Right ventricle myocardium superior (tissue), 1 donor: ENCODE results near the gene TRIAP1. TPM values are rescaled to one million over a fixed set of nuclear protein-coding genes. Genes with fewer than 3 reads are reported as not detected.
"Not testable (repeated sequence)": the region's sequence is repeated elsewhere in the genome, so short reads cannot be mapped to it uniquely, and the experiment has no call there.

Experiments used
- ATAC-seq: fragments of 200-7000 bp; cut with Tn5 transposase; one replicate; pipeline ENCODE4 v1.9.1; 2020; ENCODE audit warnings: mild to moderate bottlenecking; ENCODE audit not compliant: poor library complexity
- DNase-seq: peaks from one replicate; pipeline ENCODE4 v3.0.0-alpha.2; 2020
- intact Hi-C: fragments of 100-400 bp; cut with DNase I; formaldehyde crosslinking; loops from one replicate; pipeline ENCODE4 v1.11.2; 2022
- long read RNA-seq: library from polyadenylated mRNA; unstranded; transcript quantifications from one replicate; pipeline ENCODE4 v2.0.0, GENCODE V29; 2021
- total RNA-seq: library from RNA; stranded (reverse); fragmentation: NEBNext Ultra II Directional; extraction: Animal tissue kit (Norgen Biotek cat#: 25700); gene quantifications from one replicate; pipeline ENCODE4 v1.2.1, GENCODE V29; 2021
- donor health status: DM: no; HTN: yes; CAD: no; lungs with severe emphysema.

TRIAP1 gene
- 15.1 TPM for total RNA-seq
- long read RNA-seq, transcript TRIAP1-202 (2 exons, 1,182 nt) = major isoform, 7 of 11 reads
- long read RNA-seq, partial matches to known transcripts = 0 of 11 reads
- long read RNA-seq, other reads (novel, unspliced or antisense) = 1 of 11 reads

DNA sequence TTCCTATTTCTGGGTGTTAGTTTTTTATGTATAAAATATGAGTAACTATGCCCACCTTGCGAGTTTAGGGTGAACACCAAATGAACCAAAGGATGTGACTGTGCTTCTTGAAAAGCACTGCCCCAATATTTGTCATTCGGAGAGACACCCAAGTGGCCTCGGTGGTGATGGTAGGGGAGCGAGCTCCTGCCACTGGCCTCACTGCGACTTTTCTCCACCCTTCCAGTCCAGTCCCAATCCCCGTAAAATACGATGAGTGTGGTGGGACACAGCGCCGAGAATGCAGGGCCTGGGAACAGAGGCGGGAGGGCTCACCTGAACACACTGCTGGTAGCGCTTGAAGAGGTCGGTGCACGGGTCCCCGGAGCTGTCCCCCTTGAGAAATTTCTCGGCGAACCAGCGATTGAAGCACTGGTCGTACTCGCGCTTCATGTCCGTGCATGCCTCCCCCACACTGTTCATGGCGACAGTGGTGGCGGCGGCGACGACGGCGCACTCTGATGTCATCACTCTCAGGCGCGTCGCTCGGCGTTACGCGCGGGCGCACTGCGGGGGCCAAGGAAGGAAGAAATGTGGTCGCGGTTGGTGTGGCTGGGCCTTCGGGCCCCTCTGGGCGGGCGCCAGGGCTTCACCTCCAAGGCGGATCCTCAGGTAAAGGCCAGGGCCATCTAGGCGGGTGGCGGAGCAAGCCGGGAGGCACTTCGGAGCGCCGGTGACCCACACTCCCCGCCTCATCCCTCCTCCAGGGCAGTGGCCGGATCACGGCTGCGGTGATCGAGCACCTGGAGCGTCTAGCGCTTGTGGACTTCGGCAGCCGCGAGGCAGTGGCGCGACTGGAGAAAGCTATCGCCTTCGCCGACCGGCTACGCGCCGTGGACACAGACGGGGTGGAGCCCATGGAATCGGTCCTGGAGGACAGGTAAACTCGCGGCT is at the start of gene TRIAP1, which contains the start of gene GATC:
TRIAP1 (minus strand) TSS at position 474 of the 933 bp plus-strand sequence; CDS start at position 462, 12 bp downstream.
GATC (plus strand) TSS at position 534 of the 933 bp plus-strand sequence; CDS start at position 571, 37 bp downstream.
- DNase-seq = peak; percentile 92
- peak; percentile 99 for ATAC-seq
- intact Hi-C loops = no loop called here

DNA sequence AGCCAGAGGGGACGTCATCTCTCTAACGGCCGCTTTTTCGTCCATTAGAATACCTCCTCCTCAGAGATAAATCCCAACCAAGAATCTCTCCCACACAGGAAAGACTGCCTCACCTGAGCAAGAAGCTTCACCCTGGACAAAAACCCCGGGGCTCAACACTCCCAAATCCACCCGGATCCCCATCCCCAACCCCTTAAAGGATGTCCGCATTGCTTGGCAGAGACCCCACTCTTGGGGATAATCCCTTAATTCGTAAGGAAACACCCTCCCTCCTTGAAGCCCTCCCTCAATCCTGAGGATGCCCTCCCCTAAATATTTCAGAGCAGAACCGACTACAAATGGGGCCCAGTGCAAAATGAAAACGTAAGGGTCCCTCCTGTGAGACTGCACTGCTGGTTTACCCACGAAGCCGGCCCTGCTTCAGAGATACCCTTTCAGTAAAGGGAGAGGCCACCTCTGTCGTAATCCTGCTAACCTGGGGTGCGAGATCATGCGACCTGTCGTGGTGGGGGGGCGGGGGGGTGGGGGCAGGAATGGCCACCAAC is 49.1 kb upstream of the TRIAP1 start:
- DNase-seq (no peak), ATAC-seq (no peak)
- intact Hi-C loops = no loop called here

DNA sequence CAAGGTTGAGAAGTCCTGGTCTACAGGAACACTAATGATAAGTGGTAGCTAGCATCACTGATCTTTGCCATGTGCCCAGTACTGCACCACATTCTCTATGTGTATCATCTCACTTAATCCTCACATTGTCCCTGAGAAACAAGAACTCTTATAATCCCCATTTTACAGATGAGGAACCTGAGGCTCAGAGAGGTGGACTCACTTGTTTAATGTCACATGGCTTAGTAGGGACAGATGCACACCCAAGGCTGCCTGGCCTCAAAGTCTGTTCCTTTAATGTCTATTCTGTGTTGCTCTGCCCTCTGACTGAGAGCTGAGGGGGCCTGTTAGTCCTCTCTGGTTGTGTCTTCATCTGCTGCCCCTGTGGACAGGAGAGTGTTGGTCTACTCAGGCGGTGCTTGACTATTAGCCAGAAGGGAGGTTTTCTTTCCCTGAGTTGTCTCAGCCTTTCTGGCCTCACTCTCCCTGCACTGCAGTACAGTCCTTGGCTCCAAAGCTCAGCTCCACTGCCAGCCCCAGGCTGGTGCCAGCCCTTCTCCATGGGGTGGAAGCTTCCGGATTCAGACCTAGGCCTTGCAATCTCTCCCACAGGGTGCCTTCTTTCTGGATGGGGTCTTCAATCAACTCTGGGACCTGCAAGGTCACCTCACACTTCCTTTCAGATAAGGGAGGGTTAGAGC is 44.8 kb upstream of the TRIAP1 start:
- ATAC-seq (no peak), DNase-seq (peak; percentile 66)
- intact Hi-C loops = no loop called here

DNA sequence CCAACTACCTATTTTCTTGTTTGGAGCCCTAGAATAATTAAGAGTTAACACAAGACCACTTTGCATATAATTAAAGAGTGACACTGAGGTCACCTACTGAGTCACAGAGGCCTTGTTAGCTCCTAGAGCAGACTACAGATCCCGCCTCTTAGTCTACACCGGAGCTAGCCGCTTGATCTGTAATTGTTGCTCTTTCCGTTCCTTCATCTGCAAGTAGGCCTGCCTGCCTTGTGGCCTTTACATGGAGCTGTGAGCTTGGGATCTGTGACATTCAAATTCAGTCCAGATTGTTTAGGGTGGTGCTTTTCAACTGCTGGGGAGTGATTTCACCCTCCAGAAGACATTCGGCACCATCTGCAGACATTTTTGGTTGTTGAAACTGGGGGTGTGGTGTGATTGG is 44.1 kb upstream of the TRIAP1 start:
- no peak for DNase-seq
- ATAC-seq = no peak
- intact Hi-C loops = no loop called here

DNA sequence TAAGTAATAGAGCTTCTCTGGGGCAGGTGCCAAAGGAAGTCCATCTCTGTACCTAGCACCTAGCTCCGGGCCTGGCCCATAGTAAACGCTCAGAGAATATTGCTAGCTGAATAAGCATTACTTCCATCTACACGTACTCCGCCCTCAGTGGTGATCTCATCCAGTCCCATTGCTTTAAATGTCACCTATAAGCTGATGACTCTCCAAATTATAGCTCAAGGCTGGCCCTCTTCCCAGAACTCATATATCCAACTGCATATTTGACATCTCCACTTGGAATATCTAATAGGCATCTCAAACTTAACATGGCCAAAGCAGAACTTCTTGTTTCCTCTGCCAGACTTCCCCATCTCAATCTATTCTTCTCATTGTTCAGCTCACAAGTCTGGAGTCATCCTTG is 42.8 kb upstream of the TRIAP1 start:
- intact Hi-C loops = no loop called here
- ATAC-seq = no peak
- DNase-seq = no peak

DNA sequence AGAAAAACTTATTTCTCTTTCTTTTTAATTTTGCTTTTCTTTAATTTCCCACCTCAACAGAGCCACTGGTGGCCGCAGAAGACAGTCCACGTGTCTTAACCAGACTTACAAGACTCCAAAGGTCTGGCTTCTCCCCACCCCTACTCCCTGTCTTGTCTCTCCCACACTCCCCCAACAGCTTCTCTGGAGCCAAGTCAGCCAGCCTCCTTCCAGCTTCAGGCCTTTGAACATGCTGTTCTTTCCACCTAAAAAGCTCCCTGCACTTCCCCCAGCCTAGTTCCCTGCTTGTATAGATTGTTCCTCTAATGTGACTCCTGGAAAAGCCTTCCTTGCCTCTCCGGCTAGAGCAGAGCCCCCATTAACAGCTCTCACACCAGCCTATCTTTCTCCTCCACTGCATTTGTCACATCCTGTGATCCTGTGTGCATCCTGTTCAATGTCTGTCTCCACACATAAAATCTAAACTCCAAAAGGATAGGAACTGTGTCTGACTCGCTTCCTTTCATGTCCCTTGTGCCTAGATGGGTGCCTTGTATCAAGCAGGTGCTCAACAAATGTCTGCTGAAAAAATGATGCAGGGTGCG is 42.0 kb upstream of the TRIAP1 start:
- intact Hi-C loops = no loop called here
- no peak for DNase-seq
- no peak for ATAC-seq

DNA sequence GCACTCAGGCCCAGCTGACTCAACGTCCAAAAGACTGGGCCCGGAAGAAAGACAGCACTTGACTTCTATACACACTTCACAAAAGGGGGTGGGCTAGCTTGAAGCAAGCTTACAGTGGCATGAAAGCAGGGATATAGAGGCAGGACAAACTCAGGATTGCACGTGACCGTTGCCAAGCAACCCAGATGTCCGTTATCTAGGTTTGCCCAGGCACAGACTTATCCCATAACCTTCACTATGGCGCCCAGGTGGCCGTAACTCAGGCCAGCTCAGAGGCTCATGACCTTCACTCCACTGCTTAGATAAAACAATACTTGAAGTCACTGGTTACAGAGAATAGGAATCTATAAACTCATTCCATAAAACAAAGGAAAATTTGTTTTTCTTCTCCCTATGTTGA is 41.4 kb upstream of the TRIAP1 start:
- DNase-seq, intact Hi-C loops, ATAC-seq: not testable (repeated sequence)

DNA sequence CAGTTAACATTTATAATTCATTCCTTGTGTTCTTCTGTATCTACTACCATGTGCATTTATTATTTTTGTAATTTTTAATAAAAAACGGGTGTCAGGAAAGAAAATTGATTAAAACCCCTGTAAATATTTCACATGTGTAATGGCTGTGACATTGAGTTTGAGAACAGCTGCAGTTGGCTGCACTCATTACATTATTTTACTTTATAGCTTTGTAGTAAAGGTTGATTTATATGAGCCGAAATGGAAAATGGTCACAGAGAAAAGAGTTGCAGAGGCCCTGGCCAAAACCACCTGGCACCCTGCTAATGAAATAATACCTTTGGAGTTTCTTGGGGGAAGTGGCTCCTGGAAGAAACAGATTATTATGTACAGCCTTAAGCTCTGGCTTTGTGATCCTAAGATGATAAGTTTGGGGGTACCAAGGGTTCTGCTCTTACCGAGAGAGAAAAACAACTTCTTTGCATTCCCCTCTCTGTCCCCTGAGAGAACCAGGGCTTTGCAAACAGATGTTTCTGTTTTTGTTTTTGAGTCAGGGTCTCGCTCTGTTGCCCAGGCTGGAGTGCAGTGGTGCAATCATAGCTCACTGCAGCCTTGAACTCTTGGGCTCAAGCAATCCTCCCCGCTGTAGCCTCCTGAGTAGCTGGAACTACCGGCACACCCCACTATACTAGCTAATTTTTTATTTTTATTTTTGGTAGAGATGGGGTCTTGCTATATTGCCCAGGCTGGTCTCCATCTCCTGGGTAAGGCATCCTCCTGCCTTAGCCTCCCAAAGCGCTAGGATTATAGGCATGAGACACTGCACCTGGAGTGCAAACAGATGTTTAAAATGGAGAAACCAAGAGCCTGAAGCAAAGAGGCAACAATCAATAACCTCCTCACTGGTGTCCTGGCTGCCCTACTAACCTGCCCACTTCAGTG is 40.0 kb upstream of the TRIAP1 start:
- intact Hi-C loops = no loop called here
- DNase-seq = no peak

DNA sequence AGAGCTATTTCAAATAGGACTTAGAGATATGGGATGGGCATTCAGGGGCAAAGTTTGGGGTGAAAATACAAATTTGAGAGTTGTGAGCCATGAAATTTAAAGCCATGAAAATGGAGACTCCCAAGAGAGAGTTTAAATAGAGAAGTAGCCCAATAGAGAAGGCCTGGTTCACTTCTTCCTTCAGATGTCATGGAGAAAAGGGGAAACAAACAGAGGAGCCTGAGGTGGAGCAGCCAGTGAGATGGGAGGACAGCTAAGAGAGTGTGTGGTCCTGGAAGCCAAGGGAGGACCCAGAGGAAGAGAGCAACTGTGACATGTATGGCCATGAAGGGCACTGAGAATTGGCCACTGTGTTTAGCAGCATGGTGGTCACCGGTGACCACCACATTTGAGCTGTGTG is 37.4 kb upstream of the TRIAP1 start:
- intact Hi-C loops = no loop called here
- DNase-seq (no peak), ATAC-seq (no peak)

More for the DNA sequence above, 40.0 kb upstream of the TRIAP1 start:
- no peak for ATAC-seq

DNA sequence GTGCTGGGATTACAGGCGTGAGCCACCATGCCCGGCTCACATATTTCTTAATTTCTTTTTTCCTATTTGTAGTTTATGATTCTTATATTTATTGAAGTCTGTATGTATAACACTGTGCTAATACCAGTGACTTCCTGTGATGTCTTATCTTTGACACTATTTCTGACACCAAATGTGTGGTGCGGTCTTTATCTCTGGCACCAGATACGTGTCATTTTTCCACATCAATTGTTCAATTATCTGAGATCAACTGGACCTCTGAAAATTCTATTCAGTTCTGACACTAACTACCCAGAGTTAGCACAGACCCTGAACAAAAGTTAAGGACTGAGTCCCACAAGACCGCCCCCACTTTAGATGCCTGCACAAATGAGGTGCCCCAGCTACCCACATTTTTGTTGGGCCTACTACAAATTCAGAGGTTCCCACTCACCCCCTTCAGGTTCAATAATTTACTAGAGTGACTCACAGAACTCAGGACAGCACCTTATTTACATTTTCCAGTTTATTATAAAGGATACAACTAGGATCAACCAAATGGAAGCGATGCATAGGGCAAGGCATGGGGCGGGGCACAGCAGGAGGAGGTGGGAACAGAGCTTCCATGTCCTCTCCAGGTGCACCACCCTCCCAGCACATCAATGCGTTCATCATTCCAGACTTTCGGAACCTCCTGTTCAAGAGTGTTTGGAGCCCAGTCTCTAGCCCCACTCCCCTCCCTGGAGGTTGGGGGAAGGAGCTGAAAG is 35.0 kb upstream of the TRIAP1 start:
- intact Hi-C loops = no loop called here
- no peak for ATAC-seq
- no peak for DNase-seq

DNA sequence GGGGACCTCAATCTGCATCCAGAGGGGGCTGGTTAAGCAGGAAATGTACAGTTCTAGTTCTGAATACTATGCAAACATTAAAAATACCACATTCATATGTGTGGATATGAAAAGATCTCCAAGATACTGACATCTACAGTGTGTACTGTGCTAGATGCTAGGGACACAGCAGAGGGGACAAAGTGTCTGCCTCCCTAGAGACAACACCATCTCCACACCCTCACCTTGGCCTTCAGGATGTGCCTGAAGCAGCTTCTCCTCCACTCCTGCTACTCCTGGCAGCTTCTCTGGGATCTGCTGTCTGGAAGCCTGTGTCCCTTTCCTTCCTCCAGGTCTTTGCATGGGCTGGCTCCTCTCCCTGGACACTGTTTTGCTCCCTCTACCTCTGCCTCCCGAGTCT is 34.0 kb upstream of the TRIAP1 start:
- intact Hi-C loops = no loop called here
- DNase-seq (no peak), ATAC-seq (no peak)

DNA sequence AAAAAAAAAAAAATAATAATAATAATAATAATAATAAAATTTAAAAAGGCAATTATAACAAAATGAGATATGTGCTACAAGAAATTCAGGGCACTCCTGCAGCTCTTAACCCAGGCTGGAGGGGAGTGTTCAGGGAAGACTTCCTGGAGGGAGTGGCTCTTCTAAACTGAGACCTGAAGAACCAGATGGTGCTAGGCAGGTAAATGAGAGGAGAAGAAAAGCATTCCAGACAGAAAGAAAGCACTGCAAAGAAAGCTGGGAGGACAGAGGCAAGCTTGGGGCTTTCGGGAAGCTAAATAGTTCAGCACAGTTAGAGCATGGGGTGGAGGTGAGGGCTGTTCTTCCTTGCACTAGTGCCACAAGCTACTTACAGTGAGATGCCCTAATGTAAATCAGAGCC is 33.3 kb upstream of the TRIAP1 start:
- intact Hi-C loops = no loop called here
- ATAC-seq = no peak
- no peak for DNase-seq

DNA sequence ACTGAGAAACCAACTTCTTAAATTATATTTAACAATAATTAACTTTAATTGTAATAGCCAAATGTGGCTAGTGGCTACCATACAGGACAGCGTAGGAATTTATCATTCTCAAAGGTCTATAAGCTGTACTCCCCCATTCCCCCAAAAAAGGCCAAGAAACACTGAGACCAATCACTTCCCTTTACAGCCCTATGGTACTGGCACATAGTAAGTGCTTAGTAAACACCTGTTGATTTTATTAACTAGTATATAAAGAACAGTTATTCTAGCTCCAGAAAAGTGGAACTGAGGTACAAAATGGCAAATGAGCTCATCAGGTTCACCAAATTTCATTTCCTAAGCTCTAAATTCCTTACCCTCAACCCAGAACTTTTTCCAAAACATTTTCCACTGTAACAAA is 29.5 kb upstream of the TRIAP1 start:
- intact Hi-C loops = no loop called here
- ATAC-seq = no peak
- no peak for DNase-seq

DNA sequence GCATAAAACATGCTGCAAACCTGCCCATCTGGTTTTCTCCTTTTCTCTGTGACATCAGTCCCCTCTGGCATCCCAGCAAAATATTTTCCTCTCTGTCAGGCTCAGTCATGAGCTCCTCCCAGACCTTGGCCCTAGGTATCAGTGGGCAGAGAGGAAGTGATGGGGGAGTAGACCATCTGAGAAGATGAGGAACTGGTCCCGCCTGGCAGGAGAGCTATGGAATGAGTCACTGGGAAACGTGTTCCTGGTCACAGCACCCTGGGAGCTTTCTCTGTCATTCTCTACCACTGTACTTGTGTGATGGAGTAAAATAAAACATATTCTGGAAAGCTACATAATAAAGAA is 28.4 kb upstream of the TRIAP1 start:
- no peak for DNase-seq
- intact Hi-C loops = no loop called here
- ATAC-seq = no peak

DNA sequence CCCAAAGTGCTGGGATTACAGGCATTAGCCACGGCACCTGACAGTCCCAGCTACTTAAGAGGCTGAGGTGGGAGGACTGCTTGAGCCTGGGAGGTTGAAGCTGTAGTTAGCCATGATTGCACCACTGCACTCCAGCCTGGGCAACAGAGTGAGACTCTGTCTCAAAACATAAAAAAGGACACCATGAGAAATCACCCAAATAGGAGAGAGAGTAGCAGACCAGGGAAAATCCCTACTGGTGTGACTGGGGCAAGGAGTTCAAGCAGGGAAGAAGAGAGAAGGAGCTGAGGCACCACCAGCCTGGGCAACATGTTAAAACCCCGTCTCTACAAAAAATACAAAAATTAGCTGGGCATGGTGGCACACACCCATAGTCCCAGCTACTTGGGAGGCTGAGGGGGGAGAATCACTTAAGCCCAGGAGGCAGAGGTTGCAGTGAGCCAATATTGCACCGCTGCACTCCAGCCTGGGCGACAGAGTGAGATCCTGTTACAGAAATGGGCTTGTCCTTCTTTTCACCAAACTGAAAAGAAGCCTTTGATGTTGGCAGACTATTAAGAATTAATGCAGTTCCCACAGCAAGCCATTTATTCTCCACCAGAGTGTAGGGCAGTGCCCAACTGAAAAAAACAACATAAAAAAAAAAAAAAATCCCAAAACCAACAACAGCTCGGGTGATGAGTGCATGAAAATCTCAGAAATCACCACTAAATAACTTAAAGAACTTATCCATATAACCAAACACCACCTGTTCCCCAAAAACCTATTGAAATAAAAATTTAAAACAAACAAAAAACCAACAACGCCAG is 27.8 kb upstream of the TRIAP1 start:
- intact Hi-C loops = no loop called here
- ATAC-seq = no peak
- DNase-seq = no peak

DNA sequence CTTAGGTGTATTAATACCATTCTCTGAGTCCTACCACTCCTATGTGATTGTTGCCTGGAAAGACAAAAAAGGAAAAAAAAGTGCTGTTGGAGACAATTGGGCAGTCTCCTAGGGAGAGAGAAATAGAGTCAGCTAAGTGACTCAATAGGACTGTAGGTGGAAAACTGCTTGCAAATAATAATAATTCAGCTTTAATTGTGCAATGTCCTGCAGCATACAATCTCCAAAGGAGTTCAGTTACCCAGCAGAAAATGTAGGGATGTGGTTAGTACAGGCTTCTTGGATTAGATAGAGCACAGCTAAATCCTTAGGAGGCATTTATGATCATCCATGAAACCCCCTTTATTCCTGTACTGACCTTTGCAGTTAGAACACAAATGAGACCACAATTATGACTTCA is 26.3 kb upstream of the TRIAP1 start:
- DNase-seq (no peak), ATAC-seq (no peak)
- intact Hi-C loops = no loop called here
